SK-N-SH treated with all-trans-retinoic acid at 6 μM for 48 hours (cell line): ENCODE data around the gene TNPO1.

Experiments used
- CSRNP3 ChIP-seq: fragments of 250-450 bp; sonication (Bioruptor Pico); IDR thresholded peaks from 2 replicates; pipeline ENCODE4 v1.5.1; 2021; ENCODE audit warnings: mild to moderate bottlenecking, moderate library complexity
- TOX ChIP-seq: fragments of 250-450 bp; sonication (Bioruptor Pico); IDR thresholded peaks from 2 replicates; pipeline ENCODE4 v1.8.0; 2021; ENCODE audit warnings: mild to moderate bottlenecking, moderate library complexity, borderline replicate concordance

GRCh38 chr5:72937517-72938061, 121.1 kb downstream of the TNPO1 start:
- TF ChIP-seq CSRNP3 (no peak), TOX (CRISPR knock-in tag) (no peak)
